ENCODE data around the gene HOXA2.
A peak's percentile ranks its signal among the peaks of the same experiment; 100 is the strongest.

HOXA2 gene

GRCh38 chr7:27128776-27129728 lies 26.6 kb upstream of the HOXA2 start:
- H3K27ac ChIP-seq: no peak overlapping the region
- DNase-seq (ENCODE audit: low spot score): peak; percentile 53
- peak overlapping the region; percentile 76 for H3K4me3 ChIP-seq
- TF ChIP-seq CTCF (IDR thresholded peaks at IDR 0.05): no peak

- no peak for TF ChIP-seq CTCF (IDR thresholded peaks at IDR 0.05)
- H3K27ac ChIP-seq: no peak overlapping the region
- DNase-seq (ENCODE audit: low spot score): no peak
- no peak overlapping the region for H3K4me3 ChIP-seq
These were observed 25.6 kb upstream of the HOXA2 start for GRCh38 chr7:27128034-27128433.

GRCh38 chr7:27126596-27127327 lies 24.3 kb upstream of the HOXA2 start:
- TF ChIP-seq CTCF (IDR thresholded peaks at IDR 0.05): no peak
- no peak for DNase-seq (ENCODE audit: low spot score)
- no peak overlapping the region for H3K4me3 ChIP-seq
- no peak overlapping the region for H3K27ac ChIP-seq

- TF ChIP-seq CTCF (IDR thresholded peaks at IDR 0.05): no peak
- H3K4me3 ChIP-seq: no peak overlapping the region
- H3K27ac ChIP-seq: no peak overlapping the region
- DNase-seq (ENCODE audit: low spot score): no peak
These were observed 23.5 kb upstream of the HOXA2 start for GRCh38 chr7:27125986-27126394.

- DNase-seq (ENCODE audit: low spot score): peak; percentile 26
- no peak for TF ChIP-seq CTCF (IDR thresholded peaks at IDR 0.05)
- H3K27ac ChIP-seq: no peak overlapping the region
- H3K4me3 ChIP-seq: no peak overlapping the region
These were observed 22.6 kb upstream of the HOXA2 start for GRCh38 chr7:27124902-27125689.

GRCh38 chr7:27124096-27124901 lies 21.8 kb upstream of the HOXA2 start:
- no peak overlapping the region for H3K27ac ChIP-seq
- H3K4me3 ChIP-seq: no peak overlapping the region
- DNase-seq (ENCODE audit: low spot score): peak; percentile 59
- no peak for TF ChIP-seq CTCF (IDR thresholded peaks at IDR 0.05)

All from coronary artery (tissue), 2 donors.